GM15510 (cell line): ENCODE data around the gene NGDN.

ENCODE experiments used
- POLR2A ChIP-seq: IDR thresholded peaks from 3 replicates; pipeline ENCODE4 v1.6.1; 2011; ENCODE audit warnings: borderline replicate concordance; ENCODE audit not compliant: insufficient read length; ENCODE audit errors: extremely low read depth

Gene NGDN

DNA sequence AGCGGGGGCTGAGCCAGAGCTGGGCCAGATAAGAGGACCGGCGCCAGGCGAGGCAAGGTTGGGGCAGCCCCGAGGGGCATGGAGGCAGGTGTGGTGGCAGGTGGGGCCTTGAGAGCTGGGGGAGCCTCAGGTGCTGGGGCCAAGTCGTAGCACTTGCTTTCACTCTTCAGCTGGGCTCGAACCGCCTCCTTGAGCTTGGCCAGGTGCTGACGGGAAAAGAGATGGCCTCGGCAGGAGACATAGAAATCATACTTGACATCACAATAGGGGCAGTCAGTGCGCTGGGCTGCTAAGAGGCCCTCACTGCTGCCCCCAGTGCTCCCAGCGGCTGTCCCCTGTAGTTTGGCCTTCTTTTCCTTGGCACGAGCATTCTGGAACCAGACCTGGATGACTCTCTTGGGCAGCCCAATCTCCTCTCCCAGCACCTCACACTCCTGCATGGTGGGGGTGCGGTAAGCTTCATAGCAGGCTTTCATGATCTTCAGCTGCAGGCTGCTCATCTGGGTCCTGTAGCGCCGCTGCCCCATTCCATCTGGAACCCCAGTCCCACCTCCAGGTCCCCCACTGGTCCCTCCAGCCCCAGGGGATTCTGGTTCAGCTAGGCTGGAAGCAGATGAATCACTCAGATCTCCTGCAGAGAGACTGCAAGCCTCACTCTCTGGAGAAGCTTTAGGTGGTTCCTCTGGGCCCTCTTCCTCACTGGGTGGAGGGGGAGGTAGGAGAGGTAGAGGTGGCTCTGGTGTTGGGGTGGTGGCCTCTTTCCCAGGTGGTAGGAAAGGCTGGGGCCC, 53.9 kb downstream of the NGDN start:
- TF ChIP-seq POLR2A = no peak

DNA sequence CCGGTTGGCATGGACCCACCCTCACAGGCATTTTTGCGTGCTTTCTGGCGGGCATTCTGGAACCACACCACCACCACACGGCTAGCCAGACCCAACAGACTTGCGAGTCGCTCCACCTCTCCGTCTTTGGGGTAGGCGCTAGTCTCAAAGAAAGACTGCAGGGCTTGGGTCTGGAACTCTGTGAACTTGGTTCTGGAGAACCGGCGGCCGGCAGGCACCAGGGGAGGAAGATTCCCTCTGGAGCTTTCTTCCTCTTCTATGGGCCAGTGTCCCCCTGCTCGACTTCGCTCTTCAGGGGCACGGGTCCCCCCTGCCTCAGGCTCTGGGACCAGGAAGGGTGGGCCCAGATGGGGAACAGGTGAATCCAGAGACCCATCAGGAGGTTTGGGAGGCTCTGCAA, 55.5 kb downstream of the NGDN start:
- no peak for TF ChIP-seq POLR2A

DNA sequence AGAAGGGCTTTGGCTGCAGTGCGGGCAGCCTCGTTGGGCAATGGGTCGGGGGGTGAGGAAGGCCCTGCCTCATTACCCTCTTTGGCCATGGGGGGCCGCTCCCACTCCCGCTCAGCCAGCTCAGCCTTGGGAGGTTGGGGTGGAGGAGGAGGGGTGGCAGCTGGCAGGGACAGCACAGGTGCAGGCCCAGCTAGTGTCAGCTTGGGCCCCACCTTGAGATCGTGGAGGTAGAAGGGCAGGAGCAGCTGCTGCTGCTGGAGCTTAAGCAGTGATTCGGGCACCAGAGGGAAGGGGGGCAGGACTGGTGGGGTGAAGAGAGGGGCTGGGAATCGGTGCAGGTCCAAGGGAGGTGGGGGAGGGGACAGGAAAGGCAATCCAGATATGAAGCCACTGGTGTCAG, 56.1 kb downstream of the NGDN start:
- no peak for TF ChIP-seq POLR2A
